GM21723 (cell line): ENCODE measurements around the gene NME5.

ENCODE experiments used
- ATAC-seq: cut with Tn5 transposase; IDR thresholded peaks from one replicate; pipeline ENCODE4 v1.9.1; 2021; ENCODE audit warnings: mild to moderate bottlenecking, moderate library complexity; ENCODE audit not compliant: unreplicated experiment

The NME5 gene

DNA sequence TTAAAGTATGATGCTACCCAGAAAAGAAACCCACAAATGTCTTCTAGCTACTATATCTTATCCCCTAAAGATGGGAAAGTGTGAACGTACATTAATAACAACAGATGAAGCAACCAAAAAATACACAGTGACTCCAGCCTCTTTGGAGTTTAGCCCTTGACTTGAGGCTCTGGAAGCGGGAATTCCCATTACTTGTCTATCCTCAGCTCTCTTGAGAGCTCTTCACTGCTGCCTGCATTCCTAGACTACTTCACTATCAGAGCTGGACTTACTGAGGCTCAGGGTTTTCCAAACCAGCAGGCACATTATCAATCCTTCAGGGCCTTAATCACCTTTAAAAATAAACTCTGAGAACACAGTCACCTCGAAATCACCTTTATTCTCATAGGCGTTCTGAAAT is 1.0 kb upstream of the NME5 start:
- ATAC-seq = no peak

DNA sequence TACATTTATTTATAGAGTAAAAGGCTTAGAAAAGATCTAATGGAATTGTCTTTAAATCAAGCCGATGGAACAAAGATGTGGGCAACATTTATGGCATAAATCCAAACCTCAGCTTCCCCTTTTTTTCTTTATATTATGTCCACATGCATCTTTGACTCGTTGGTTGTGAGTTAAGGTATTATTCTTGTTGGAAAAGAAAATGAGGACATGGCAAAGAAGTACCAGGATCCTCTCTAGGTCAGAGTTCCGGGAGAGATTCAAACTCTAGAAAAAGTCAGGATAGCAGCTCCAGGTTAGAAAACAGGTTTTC is 508 bp upstream of the NME5 start:
- ATAC-seq = no peak

DNA sequence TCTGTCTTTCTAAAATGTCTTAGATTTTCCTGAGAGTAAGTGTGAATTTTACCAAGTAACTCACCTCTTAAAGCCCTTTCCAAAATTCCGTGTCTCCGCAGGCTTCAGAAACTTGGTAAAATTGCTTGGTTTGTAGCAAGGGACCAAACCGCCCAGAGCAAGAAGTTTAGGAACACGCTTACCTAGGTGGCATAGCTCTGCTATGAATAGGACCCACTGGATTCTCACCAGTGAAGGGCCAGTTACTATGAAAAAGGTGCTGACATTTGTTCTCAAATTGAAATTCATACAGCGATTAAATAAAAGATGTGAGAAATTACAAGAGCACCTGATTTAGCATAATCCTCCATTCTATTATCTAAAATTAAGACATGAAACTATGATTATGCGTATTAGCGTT is 6.7 kb downstream of the NME5 start:
- no peak for ATAC-seq

DNA sequence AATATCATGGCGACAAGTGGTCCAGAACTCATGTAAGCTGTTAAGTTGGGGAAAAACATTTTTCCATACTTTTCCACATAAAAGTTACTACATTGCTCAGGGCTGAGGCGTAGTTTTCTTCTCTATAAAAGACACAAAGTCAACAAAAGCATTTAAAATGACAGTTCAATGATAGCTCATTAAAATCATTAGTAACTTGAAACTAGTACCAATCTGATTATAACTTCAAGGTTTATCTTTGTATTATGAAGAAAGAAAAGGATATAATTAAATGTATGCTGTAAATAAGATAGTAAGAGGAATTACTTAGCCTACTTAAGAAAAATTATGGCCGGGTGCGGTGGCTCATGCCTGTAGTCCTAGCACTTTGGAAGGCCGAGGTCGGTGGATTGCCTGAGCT is 9.9 kb downstream of the NME5 start:
- no peak for ATAC-seq

DNA sequence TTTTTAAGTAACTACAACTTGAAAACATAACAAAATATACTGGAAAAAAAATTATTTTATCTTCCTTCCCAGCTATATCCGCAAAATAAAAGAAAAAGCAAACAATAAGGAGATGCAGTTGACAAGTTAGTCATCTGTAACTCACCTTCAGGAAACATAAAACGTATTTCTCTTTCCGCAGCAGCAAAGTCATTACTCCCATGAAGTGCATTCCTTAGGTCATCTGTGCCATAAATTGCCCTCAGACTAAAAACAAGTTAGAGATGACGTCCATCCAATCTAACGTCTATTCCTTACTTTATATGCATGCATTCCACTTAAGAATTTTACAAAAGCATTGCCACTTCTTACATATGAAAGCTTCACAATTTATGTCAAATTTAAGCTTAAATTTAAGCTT is 10.9 kb downstream of the NME5 start:
- no peak for ATAC-seq

DNA sequence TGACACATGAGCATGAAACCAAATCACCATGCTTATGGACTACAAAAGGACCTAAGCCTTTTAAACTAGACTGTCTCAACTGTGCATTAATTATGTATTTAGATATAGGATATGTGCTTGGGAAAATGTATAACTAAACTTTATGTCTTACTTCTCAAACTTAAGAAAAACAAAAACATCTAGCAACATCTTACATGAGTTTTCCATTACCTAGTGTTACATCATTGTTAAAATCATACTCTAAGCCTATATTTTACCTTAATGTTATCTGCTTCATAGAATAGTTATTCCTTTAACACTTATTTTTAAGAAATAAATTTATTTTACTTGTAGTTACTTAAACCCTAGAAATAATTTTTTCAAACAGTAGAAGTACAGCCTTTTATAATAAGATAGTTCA is 24.0 kb downstream of the NME5 start:
- no peak for ATAC-seq

DNA sequence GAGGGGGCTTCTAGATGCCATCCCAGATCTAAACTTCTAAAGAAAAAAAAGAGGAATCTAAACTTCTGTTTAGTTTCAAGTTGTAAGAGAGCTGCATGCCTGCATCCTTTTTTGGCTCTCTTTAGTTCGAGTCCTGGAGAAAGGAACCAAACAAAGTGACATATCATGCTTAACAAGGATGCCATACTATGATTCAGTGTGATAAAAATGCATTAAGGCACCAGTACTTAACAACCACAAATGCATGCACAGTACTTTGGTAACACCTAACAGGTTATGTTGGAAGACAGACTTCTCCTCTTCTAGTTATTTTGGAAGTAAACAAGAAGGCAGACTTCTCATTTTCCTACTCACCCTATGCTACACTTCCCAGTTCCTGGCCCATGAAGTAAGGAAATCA is 27.3 kb downstream of the NME5 start:
- ATAC-seq = no peak

DNA sequence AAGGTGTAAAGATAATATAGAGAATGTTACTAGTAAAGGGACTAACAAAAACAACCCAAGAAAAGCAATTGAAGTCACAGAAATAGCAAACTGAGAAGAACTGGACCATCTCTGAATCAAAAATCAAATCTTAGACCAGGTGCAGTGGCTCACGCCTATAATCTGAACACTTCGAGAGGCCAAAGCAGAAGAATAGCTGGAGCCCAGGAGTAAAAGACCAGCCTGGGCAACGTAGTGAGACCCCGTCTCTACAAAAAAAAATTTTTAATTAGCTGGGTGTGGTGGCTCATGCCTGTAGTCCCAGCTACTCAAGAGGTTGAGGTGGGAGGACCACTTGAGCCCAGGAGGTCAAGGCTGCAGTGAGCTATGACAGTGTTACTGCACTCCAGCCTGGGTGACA is 28.0 kb downstream of the NME5 start:
- no peak for ATAC-seq

DNA sequence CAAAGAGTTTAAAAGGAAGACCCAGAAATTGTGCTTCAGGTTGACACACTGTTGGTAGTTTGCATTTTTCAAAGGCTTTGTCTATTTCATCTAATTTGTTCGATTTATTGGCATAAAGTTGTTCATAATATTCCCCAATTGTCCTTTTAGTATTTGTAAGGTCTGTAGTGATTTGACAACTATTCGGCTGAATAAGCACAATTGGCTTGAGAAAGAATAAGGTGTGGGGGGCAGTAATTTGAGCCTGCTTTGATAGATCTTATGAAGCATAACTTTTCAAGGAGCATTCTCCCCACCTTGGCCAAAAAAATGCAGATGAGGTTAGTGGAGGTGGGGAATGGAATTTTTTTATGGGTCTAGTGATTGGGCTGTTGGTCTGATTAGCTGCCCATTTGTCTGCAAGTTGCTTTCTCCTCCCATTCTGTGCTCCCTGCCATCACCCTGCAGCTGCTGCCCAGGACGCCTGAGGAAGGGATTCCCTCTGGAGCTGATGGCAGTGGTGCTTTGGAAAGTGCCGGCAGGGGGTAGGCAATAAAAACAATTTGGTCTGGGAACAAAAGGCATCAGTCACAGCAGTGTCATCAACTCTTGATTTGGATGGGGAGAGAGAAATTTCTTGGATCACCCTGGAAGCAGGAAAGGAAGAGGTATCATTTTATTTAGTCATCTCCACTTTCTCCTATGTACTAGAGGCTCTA is 28.8 kb downstream of the NME5 start:
- no peak for ATAC-seq

DNA sequence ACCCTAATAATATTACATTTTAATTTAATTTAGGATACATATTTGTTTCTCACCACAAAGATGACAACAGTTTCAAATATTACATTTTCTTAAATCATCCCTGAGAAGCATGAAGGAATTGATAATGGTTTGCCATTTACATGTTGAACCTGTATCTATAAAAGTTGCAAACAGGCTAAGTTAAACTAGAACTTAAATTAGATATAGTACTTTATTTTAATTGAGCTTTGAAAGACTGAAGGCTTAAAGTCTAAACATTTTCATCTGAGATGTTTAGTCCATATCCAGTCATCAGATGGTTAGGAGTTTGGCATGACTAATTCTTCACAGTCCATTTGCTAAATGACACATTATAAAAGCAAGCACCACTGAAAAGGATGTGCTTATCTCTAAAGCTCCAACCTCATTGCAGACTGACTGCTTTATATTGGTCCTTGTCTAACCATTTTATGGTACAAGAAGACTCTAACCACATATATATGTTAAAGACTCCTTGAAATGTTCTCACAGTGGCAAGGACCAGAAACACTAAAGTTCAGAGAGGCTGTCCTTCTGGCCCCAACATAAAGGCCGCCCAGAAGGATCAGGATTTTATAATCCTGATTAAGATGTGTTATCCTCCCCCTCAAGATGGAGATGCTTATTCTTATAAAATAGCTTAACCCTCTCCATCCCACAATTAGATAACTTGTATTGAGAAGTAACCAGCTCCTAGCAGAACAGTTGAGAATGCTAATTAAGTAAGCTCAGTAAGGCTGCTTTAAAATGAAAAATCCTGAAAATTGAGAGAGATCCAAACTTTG is 29.6 kb downstream of the NME5 start:
- no peak for ATAC-seq

DNA sequence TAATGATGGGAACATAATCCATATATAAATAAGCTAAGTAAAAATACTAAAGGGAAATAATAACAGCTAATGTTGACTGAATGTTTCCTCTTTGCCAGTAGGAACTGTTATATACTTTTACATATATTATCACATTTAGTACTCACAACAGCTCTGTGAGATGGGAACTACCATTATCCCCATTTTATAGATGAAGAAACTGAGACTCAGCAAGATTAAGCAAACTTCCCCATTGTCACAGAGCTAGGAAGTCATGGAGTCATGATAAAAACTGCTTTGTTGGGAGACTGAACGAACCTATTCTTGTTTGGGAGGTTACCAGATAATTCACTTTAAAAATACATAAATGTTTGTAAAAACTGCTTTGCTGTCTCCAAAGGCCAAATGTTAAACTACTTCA is 32.0 kb downstream of the NME5 start:
- no peak for ATAC-seq

DNA sequence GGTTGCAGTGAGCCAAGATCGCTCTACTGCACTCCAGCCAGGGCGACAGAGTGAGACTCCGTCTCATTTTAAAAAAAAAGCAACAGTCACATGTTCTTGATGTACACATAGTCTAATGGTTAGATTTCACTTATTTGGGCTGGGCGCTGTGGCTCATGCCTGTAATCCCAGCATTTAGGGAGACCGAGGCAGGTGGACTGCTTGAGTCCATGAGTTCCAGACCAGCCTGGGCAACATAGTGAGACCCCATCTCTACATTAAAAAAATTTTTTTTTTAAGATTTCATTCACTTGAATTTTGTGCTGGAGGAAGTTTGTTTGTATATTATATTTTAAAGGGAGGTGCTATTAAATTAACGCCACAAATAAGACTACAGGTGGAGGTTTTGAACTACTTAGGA is 33.5 kb downstream of the NME5 start:
- no peak for ATAC-seq

DNA sequence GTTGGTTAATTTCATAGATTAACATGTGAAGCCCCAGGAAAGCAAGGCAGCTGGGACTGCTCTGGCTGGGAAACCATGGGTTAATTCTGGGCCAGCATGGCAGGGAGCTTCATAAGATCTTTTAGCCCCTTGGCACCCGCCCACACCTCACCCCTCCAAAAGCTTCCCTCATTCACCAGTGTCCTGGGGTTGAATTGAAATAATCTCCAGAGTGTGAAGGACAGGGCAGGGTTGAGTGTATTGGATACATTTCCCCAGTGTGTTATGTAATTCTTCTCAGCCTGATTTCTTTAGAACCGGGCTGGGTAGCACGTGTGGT is 36.0 kb downstream of the NME5 start:
- ATAC-seq = no peak

DNA sequence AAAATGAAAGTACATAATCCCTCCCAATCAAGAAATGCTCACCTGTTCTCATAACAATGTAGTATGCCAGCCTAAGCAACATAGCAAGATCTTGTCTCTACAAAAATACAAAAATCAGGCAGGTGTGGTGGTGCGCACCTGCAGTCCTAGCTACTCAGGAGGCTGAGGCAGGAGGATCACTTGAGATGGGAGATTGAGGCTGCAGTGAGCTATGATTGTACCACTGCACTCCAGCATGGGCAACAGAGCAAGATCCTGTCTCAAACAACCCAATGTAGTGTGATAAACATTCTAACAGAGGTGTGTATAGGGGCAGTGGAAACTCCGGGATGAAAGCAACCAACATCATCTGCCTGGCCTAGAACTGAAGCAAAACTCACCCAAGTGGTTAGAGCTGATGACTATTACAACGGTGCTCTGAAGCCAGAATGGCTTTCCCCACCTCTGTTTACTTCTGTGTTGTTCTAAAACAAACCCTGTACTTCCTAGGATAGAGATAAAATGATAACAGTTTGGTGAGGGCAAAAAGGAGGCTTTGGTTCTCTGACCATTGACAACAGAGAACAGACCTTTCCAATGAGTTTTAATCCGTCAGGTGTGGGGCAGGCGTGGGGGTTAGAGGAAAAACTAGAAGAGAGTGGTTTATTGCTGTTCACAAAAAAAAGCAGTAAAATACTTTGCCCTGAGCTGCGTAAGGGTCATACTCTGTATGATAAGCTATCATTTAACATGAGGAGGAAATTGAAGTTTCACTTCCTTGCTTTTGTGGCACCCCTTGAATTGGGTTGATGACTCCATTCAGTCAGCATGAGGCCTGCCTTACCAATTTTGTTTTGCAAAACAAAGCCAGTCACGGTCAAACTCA is 36.5 kb downstream of the NME5 start:
- no peak for ATAC-seq

DNA sequence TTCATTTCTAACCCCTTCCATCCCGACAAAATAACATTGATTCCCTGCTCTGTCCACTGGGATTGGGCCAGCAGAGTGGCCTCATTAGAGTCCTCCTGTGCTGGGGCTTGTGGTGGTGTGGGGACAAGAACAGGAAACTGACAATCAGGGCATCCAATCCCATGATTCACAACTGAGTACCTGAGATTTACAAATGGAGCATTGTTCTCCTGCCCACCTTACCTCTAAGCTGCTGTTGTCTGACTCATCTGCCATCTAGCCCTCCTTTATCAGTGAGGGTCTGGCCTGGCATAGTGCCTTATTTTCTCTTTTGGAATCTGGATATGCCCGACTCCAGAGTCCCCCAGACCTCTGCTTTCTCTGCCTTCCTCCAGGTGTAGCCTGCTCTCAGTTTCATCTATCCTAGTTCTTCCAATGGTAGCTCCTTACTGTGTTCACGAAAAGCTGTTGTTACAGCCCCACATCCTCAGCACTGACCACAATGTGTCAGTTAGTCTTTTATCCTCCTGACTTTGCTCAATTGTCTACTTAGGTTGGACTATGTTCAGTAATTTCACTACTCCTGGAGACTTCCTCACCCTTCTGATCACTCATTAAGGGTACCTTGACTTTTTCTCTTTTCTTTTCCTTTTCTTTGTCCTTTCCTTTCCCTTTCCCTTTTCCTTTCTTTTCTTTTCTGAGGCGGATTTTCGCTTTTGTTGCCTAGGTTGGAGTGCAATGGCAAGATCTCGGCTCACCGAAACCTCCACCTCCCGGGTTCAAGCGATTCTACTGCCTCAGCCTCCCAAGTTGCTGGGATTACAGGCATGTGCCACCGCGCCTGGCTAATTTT is 42.0 kb downstream of the NME5 start:
- ATAC-seq = no peak

DNA sequence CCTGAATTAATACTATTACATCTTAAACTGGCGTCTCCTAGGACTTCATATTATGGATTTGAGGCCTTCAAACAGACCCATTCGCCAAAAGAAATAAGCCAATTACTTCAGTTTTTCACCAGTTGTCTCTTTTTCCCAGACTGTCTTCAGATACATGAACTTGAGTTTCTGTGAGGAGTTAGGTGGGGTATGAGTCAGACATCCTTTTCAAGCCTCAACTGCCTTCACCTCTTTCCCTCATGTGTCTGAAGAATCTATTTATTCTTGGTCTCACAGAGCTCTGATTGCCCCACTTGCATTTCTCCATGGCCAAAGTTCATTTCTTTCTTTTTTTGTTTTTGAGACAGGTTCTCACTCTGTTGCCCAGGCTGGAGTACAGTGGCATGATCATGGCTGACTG is 42.9 kb downstream of the NME5 start:
- no peak for ATAC-seq

DNA sequence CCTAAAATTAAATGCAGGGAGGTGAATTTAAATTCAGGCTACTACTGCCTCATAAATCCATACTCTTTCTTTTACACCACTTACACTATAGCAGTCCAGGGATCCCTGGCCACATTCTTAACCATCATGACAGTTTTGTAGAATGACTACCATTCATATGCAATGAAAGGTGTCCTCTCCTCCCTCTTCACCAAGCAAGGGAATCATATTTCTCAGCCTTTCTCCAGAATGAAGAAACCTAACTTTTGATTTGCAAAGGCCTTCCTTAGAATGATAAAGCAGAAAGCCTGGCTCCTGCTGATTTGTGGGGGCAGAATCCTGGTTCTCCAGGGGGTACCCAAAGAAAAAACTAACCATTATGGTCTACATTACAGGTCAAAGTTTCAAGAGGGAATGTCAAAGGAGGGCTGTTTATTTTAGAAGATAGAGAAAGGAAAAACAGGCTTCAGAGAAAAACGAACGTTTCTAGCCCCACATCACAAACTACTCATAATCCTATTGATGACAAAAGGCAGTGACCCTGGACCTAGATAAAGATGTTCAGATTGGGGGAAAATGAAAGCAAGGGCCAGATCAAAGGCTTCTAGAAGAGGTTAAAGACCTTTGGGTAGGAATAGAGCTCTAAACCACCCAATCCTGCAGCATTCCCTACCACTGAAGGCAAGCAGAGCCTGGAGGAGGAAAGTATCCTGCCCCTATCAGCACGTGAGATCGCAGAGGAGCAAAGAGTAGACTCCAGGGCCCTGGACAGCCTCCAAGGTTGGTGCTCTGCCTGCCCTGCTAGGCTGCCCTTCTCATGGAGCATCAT is 43.9 kb downstream of the NME5 start:
- no peak for ATAC-seq

DNA sequence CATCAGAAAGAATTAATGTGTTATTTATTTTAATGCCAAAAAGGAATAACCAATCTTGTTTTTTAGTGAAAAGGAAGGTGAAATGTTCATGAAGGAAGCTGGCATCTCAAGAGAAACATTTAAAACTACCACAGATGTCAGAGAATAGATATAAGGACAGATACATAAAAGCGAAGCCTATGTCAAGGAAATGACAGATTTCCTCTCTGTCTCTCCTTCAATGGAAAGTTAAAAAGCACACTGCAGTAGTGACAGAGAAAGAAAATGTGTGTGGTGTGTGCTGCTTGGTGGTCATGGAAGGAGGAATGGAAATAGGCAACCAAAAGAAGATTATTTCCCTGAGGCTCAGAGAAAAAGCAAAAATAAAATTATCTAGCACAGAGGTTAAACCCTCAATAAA is 46.2 kb downstream of the NME5 start:
- ATAC-seq = no peak

DNA sequence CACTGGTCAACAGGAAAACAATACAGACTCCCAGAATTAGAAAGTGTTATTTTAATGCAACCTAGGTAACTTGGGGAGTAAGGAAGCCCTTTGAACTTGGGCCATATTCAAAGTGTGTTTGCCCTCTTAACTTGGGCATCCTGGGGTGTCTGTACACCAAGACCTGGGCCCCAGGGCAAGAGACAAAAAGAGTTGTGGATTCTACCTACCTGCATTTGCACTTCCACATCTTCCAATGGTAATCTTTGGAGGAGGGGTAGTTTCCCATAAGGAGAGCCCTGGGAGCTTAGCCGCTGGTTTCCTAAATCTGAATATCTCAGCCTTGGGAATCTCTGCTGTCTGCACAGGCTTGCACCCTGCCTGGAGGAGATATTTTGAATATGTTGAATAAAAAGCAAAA is 46.9 kb downstream of the NME5 start:
- ATAC-seq = no peak

DNA sequence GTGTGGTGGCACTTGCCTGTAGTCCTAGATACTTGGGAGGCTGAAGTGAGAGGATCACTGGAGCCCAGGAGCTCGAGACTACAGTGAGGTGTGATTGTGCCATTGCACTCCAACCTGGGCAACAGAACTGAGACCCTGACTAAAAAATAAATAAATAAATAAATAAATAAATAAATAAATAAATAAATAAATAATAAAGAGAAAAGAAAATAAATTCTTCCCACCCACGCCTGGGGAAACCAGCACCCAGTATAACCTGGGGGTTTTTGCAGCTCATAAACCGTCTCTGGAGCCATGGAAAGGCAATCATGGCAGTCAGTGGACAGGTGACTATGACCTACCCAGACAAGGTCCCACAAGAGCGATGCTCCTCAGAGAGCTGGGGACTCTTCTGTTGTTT is 47.5 kb downstream of the NME5 start:
- no peak for ATAC-seq
